LNCaP clone FGC (cell line): ENCODE data around the gene HTR1E.
A peak's percentile ranks its signal among the peaks of the same experiment; 100 is the strongest.
"Not testable (repeated sequence)": the region's sequence is repeated elsewhere in the genome, so short reads cannot be mapped to it uniquely, and the experiment has no call there.

Experiments
- DNase-seq: peaks from one replicate; pipeline ENCODE4 v3.0.0-alpha.2; 2011; ENCODE audit warnings: low read depth
- H3K4me3 ChIP-seq: 2 replicates; pipeline ENCODE4 v1.5.1; 2011; ENCODE audit warnings: mild to moderate bottlenecking, low read depth, low read length, control low read depth
- CTCF ChIP-seq: IDR thresholded peaks from 2 replicates; pipeline ENCODE4 v1.5.1; 2012; ENCODE audit warnings: mild to moderate bottlenecking; ENCODE audit not compliant: control insufficient read depth, insufficient read depth; ENCODE audit errors: extremely low read depth

HTR1E gene

GRCh38 chr6:86937219-86938079 is at the start of gene HTR1E:
TSS of gene HTR1E (plus strand) at chr6:86937528. CDS start at chr6:87015335, 77,807 bp downstream.
- DNase-seq: no peak
- no peak within 1 kb of the TSS; the same call in 1 of the 2 replicates for H3K4me3 ChIP-seq
- TF ChIP-seq CTCF: peak; percentile 54

- DNase-seq: no peak
- TF ChIP-seq CTCF: no peak
Measured at GRCh38 chr6:86888301-86888700, 49.0 kb upstream of the HTR1E start.

GRCh38 chr6:86897265-86897664 is 40.1 kb upstream of the HTR1E start:
- H3K4me3 ChIP-seq, DNase-seq: not testable (repeated sequence)

More at GRCh38 chr6:86888301-86888700, 49.0 kb upstream of the HTR1E start:
- H3K4me3 ChIP-seq: no peak overlapping the region

- no peak for DNase-seq
- no peak for TF ChIP-seq CTCF
- no peak overlapping the region for H3K4me3 ChIP-seq
Measured at GRCh38 chr6:86913795-86914194, 23.5 kb upstream of the HTR1E start.

GRCh38 chr6:86916393-86916792 is 20.9 kb upstream of the HTR1E start:
- TF ChIP-seq CTCF: no peak
- no peak for DNase-seq
- H3K4me3 ChIP-seq: no peak overlapping the region

GRCh38 chr6:86927138-86927537 is 10.2 kb upstream of the HTR1E start:
- H3K4me3 ChIP-seq, DNase-seq: not testable (repeated sequence)

GRCh38 chr6:86927859-86928258 is 9.5 kb upstream of the HTR1E start:
- H3K4me3 ChIP-seq, DNase-seq: not testable (repeated sequence)

GRCh38 chr6:86934365-86934764 is 3.0 kb upstream of the HTR1E start:
- DNase-seq: no peak
- TF ChIP-seq CTCF: no peak
- H3K4me3 ChIP-seq: no peak overlapping the region
